ACC112 (cell line): ENCODE results near the gene FEV.
"Not testable (repeated sequence)": the region's sequence is repeated elsewhere in the genome, so short reads cannot be mapped to it uniquely, and the experiment has no call there.

Experiments used
- H2AFZ ChIP-seq: fragments of 200-600 bp; sonication (generic); one replicate; pipeline ENCODE4 v1.6.0; 2017; ENCODE audit warnings: antibody characterized with exemption, low read length; ENCODE audit not compliant: unreplicated experiment
- H3K27ac ChIP-seq: fragments of 200-600 bp; sonication (generic); 2 replicates; pipeline ENCODE4 v1.5.1; 2014; ENCODE audit warnings: low read depth, mild to moderate bottlenecking, antibody characterized with exemption, low read length, moderate library complexity
- H3K27me3 ChIP-seq: fragments of 200-600 bp; sonication (generic); 2 replicates; pipeline ENCODE4 v1.6.1; 2014; ENCODE audit warnings: mild to moderate bottlenecking, antibody characterized with exemption, low read length, moderate library complexity, mixed read lengths; ENCODE audit not compliant: insufficient read depth
- H3K36me3 ChIP-seq: fragments of 200-600 bp; sonication (generic); 2 replicates; pipeline ENCODE4 v1.6.1; 2016; ENCODE audit warnings: mild to moderate bottlenecking, antibody characterized with exemption, low read length, moderate library complexity, mixed read lengths; ENCODE audit not compliant: insufficient read depth
- H3K4me1 ChIP-seq: fragments of 200-600 bp; sonication (generic); one replicate; pipeline ENCODE4 v1.6.1; 2016; ENCODE audit warnings: low read length, mixed read lengths; ENCODE audit not compliant: insufficient read depth, unreplicated experiment, control insufficient read depth
- H3K4me3 ChIP-seq: fragments of 200-600 bp; sonication (generic); 2 replicates; pipeline ENCODE4 v1.5.1; 2014; ENCODE audit warnings: mild to moderate bottlenecking, low read depth, low read length
- H3K79me2 ChIP-seq: fragments of 200-600 bp; sonication (generic); one replicate; pipeline ENCODE4 v1.6.0; 2016; ENCODE audit warnings: low read length; ENCODE audit not compliant: control insufficient read depth, unreplicated experiment, insufficient read depth

FEV gene

DNA sequence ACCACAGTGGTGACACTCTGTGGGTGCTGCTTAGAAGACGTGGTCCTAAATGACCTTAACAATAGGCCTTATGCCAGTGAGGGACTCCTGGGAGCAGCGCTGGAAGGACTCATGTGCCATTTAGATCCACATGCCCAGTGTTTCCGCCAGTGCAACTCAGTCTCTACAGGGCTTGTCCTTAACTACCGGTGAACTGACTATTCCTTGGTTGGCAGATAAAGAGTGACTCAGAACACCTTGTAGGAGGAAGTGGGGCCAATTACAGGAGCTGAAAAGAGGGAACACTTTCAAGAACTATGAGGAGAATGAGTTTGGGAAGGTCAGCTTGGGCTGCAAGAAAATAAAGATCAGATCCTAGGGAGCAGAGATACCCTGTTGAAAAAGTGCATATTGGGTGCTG, 27.3 kb downstream of the FEV start:
- H3K27me3 ChIP-seq, result peaks cover 86% of the 10 kb centered on the region
- H3K27ac ChIP-seq, result no peak overlapping the region
- H2AFZ ChIP-seq, result no peak overlapping the region
- H3K4me1 ChIP-seq, result no peaks in the 10 kb centered on the region
- H3K79me2 ChIP-seq, result no peaks in the 10 kb centered on the region
- H3K36me3 ChIP-seq, result no peaks in the 10 kb centered on the region
- no peak overlapping the region for H3K4me3 ChIP-seq

DNA sequence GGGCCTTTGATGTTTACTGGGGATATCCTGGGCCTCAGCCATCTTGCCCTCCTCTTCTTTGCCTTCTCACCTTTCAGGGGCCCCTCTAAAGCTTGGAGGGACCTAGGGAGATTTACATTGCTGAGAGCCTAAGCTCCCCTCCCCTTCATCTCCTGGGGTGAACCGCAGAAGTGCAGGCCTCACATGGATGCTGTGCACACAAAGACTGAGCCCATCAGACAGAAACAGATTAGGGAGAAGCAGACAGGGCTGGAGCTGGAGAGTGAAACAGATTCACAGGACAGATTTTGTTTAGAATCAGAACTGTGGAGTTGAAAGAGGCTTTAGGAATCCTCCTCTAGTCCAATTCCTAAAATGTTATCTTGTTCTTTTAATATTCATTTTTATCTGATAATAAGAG, 28.9 kb downstream of the FEV start:
- Histone ChIP-seq H3K36me3 (no peaks in the 10 kb centered on the region), H2AFZ (no peak overlapping the region), H3K27ac (no peak overlapping the region), H3K4me3 (no peak overlapping the region), H3K4me1 (no peaks in the 10 kb centered on the region), H3K79me2 (no peaks in the 10 kb centered on the region), H3K27me3 (peaks cover 80% of the 10 kb centered on the region)

DNA sequence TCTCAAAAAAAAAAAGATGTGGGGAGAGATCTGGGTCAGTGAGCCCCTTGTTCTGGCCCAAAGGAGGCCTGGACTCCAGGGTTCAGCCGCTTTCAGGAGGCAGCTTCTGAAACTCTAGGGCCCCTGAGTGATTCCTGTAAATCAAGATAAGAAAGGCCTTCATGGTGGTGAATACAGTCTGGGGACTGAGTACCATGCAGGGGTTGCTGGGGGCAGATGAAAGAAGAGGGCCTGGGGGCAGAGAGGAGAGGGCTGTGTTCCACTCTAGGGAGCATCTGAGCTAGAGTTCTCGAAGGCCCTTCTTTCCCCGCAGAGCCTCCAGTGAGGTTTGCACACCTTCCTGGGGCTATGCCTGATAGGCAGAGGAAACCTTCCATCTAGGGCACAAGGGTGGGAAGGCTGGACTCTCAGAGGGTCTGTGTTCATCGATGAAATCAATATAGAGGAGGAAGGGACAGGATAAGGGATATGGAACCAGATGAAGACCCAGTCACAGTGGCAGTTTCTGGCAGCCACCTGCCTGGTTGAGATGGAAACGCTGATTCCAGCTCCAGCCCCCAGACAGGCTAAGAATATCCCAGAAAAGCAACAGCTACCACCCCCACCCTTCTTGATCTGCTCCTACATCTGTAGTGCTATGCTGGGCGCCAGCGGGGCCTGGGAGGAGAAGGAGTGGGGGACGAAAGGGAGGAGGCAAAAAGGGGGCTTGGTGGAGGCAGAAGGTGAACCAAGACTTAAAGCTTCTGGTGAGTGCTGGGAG, 30.3 kb downstream of the FEV start:
- no peaks in the 10 kb centered on the region for H3K36me3 ChIP-seq
- H3K27me3 ChIP-seq, result peaks cover 80% of the 10 kb centered on the region
- H3K4me1 ChIP-seq, result no peaks in the 10 kb centered on the region
- no peaks in the 10 kb centered on the region for H3K79me2 ChIP-seq
- H2AFZ ChIP-seq, result no peak overlapping the region
- no peak overlapping the region for H3K27ac ChIP-seq
- no peak overlapping the region for H3K4me3 ChIP-seq

DNA sequence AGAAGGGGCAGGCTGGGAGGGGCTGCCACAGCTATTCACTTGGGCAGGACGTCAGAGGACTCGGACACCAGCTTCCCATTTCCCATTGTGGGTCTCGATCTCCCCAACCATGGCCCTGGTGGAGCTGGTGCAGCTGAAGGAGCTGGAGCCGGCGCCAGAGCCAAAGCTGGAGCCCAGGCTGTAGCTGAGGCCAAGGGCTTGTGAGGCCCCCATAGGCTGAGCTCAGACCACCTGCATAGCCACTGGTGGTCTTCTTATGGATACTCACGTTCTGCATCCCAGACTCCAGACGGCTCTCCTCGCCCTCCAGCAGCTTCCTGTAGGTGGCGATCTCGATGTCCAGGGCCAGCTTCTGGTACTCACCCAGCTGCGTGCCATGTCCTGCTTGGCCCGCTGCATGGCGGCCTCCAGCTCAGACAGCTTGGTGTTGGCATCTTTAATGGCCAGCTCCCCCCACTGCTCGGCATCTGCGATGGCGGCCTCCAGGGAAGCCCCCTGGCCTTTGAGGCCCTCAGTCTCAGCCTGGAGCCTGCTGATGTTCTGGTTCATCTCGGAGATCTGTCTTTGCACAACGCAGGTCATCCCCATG, 31.5 kb downstream of the FEV start:
- peaks cover 81% of the 10 kb centered on the region for H3K27me3 ChIP-seq

DNA sequence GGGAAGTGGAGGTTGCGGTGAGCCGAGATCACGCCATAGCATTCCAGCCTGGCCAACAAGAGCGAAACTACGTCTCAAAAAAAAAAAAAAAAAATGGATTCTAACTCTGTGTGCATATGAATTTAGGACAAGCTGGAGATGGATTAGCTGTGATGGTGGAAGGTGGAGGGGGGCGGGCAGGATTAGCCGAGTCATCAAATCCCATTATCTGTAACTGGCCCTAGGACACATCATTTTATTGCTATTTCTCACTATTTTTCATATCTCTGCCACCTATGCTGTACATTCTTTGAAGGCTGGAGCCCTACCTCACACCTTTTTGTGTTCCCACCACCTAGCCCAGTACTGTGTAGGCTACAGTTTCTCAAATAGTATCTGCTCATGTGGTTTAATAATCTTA, 32.8 kb downstream of the FEV start:
- H3K79me2 ChIP-seq, result no peaks in the 10 kb centered on the region
- H3K36me3 ChIP-seq, result no peaks in the 10 kb centered on the region
- peaks cover 75% of the 10 kb centered on the region for H3K27me3 ChIP-seq
- H3K4me3 ChIP-seq, result no peak overlapping the region
- no peak overlapping the region for H2AFZ ChIP-seq
- H3K27ac ChIP-seq, result no peak overlapping the region
- no peaks in the 10 kb centered on the region for H3K4me1 ChIP-seq

More for the DNA sequence above, 31.5 kb downstream of the FEV start:
- Histone ChIP-seq H2AFZ (no peak overlapping the region), H3K27ac (no peak overlapping the region), H3K4me1 (no peaks in the 10 kb centered on the region), H3K4me3 (no peak overlapping the region), H3K36me3 (no peaks in the 10 kb centered on the region), H3K79me2 (no peaks in the 10 kb centered on the region)

DNA sequence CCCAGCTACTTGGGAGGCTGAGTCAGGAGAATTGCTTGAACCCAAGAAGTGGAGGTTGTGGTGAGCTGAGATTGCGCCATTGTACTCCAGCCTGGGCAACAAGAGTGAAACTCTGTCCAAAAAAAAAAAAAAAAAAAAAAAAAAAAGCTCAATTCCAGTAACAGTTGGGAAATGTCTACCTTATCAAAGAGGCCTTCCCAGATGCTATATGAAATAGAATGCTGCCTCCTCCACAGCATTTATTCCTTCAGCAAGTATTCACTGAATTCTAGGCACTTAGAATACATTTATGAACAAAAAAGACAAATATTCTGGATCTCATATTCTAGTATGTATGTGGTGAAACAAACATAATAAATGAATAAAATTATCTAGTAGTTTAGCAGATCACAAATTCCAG, 38.4 kb downstream of the FEV start:
- Histone ChIP-seq H3K27me3 (peaks cover 75% of the 10 kb centered on the region), H3K36me3 (no peaks in the 10 kb centered on the region), H3K4me3 (no peak overlapping the region), H3K79me2 (no peaks in the 10 kb centered on the region), H3K27ac (no peak overlapping the region), H3K4me1 (no peaks in the 10 kb centered on the region), H2AFZ (no peak overlapping the region)

DNA sequence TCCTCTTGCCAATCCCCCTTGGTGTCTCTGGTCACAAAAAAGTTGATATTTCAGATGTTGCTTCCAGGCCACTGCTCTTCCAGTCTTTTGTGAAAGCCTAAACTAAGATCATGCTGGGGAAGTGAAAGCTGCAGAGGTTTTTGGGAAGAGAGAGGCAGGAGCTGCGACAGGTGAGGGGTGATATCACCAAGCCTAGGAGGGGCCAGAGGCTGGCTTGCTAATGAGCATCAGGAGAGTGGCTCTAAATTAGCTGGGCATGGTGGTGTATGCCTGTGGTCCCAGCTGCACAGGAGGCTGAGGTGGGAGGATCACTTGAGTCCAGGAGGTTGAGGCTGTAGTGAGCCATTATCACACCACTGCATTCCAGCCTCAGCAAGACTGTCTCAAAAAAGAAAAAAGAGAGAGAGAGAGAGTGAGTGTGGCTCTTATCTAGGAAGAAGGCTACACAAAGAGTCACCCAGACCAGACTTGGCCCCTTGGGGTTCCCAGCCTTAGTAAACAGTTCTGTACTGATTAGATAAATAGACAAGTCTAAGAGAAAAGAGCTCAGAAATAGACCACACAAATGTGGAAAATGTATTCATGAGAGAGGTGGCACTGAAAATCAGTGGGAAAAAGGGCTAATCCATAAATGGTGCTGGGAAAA, 40.1 kb downstream of the FEV start:
- H3K4me1 ChIP-seq, result no peaks in the 10 kb centered on the region
- peaks cover 78% of the 10 kb centered on the region for H3K27me3 ChIP-seq
- no peaks in the 10 kb centered on the region for H3K36me3 ChIP-seq
- H3K4me3 ChIP-seq, result no peak overlapping the region
- H2AFZ ChIP-seq, result no peak overlapping the region
- H3K79me2 ChIP-seq, result no peaks in the 10 kb centered on the region
- H3K27ac ChIP-seq, result no peak overlapping the region

DNA sequence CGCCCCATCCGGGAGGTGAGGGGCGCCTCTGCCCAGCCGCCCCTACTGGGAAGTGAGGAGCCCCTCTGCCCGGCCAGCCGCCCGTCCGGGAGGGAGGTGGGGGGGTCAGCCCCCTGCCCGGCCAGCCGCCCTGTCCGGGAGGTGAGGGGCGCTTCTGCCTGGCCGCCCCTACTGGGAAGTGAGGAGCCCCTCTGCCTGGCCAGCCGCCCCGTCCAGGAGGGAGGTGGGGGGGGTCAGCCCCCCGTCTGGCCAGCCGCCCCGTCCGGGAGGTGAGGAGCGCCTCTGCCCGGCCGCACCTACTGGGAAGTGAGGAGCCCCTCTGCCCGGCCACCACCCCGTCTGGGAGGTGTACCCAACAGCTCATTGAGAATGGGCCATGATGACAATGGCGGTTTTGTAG, 53.2 kb downstream of the FEV start:
- H3K27ac ChIP-seq, H3K4me1 ChIP-seq, H3K4me3 ChIP-seq, H3K36me3 ChIP-seq, H3K79me2 ChIP-seq, H2AFZ ChIP-seq: not testable (repeated sequence)
- peaks cover 71% of the 10 kb centered on the region for H3K27me3 ChIP-seq
